DOHH2 (cell line): ENCODE results near the gene STK33.

Experiments used
- EZH2phosphoT487 ChIP-seq: fragments of 200-600 bp; sonication (generic); IDR thresholded peaks from 2 replicates; pipeline ENCODE4 v1.6.1; 2017; ENCODE audit warnings: borderline replicate concordance, mild to moderate bottlenecking, antibody characterized with exemption, low read length, moderate library complexity, mixed read lengths
- TF ChIP-seq, protein P1 (sequence below): fragments of 200-600 bp; sonication (generic); IDR thresholded peaks from one replicate; pipeline ENCODE4 v1.5.1; 2014; ENCODE audit warnings: antibody characterized with exemption, mild to moderate bottlenecking, low read depth, low read length; ENCODE audit not compliant: poor library complexity, severe bottlenecking

DNA sequence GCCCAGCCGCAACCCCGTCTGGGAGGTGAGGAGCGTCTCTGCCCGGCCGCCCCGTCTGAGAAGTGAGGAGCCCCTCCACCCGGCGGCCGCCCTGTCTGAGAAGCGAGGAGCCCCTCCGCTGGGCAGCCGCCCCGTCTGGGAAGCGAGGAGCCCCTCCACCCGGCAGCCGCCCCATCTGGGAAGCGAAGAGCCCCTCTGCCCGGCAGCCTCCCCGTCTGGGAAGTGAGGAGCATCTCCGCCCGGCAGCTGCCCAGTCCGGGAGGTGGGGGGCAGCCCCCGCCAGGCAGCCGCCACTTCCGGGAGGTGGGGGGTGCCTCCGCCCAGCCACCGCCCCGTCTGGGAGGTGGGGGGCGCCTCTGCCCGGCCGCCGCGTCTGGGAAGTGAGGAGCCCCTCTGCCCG, 70.6 kb downstream of the STK33 start:
- TF ChIP-seq, protein P1, sequence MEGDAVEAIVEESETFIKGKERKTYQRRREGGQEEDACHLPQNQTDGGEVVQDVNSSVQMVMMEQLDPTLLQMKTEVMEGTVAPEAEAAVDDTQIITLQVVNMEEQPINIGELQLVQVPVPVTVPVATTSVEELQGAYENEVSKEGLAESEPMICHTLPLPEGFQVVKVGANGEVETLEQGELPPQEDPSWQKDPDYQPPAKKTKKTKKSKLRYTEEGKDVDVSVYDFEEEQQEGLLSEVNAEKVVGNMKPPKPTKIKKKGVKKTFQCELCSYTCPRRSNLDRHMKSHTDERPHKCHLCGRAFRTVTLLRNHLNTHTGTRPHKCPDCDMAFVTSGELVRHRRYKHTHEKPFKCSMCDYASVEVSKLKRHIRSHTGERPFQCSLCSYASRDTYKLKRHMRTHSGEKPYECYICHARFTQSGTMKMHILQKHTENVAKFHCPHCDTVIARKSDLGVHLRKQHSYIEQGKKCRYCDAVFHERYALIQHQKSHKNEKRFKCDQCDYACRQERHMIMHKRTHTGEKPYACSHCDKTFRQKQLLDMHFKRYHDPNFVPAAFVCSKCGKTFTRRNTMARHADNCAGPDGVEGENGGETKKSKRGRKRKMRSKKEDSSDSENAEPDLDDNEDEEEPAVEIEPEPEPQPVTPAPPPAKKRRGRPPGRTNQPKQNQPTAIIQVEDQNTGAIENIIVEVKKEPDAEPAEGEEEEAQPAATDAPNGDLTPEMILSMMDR: no peak
- no peak for TF ChIP-seq EZH2phosphoT487
